ENCODE results near the gene UROC1.

GRCh38 chr3:126545544-126545943 lies 28.0 kb upstream of the UROC1 start:
- no peak for TF ChIP-seq E2F1 (CRISPR knock-in tag; IDR thresholded peaks at IDR 0.05)
- no peak for TF ChIP-seq POLR2AphosphoS5 (IDR thresholded peaks at IDR 0.05; ENCODE audit: control insufficient read depth, insufficient read depth, low read depth, low read length)
- no peak for TF ChIP-seq ZNF197 (CRISPR knock-in tag; IDR thresholded peaks at IDR 0.05; ENCODE audit: low read depth)
